ENCODE data around the gene CHRM5. TPM values are rescaled to one million over a fixed set of nuclear protein-coding genes. Genes with fewer than 3 reads are reported as not detected.

CHRM5 gene
- total RNA-seq, 1 experiment from 2014 or later: not detected

- Mint-ChIP-seq H3K4me3 (ENCODE audit: unreplicated experiment) (no peak overlapping the region), H3K9me3 (ENCODE audit: unreplicated experiment) (no peaks in the 10 kb centered on the region), H3K27ac (ENCODE audit: unreplicated experiment) (no peak overlapping the region), H3K36me3 (ENCODE audit: insufficient read depth, unreplicated experiment) (no peaks in the 10 kb centered on the region), H3K4me1 (ENCODE audit: low read depth, unreplicated experiment) (no peaks in the 10 kb centered on the region), H3K27me3 (ENCODE audit: insufficient read depth, unreplicated experiment) (no peaks in the 10 kb centered on the region)
- intact Hi-C loops (cut with micrococcal nuclease; ENCODE audit: unreplicated experiment): no loop called here
- DNase-seq: no peak
- no peak overlapping the region for H3K4me3 ChIP-seq (ENCODE audit: low read depth, low read length)
- H3K36me3 ChIP-seq (ENCODE audit: control insufficient read depth, insufficient read depth, low read length): no peaks in the 10 kb centered on the region
- no peaks in the 10 kb centered on the region for H3K9me3 ChIP-seq
- no peak for TF ChIP-seq CTCF (IDR thresholded peaks at IDR 0.05; ENCODE audit: insufficient read depth in 1 of 2, low read depth in 1 of 2, low read length in 1 of 2, severe bottlenecking in 1 of 2, unreplicated experiment in 1 of 2)
- ChIA-PET POLR2A (no interaction called here), CTCF (no interaction called here)
- H3K4me1 ChIP-seq: no peaks in the 10 kb centered on the region
- no TSS peak for BruUV-seq (replicated peaks)
- no peaks in the 10 kb centered on the region for H3K27me3 ChIP-seq (replicated peaks; ENCODE audit: control insufficient read depth, insufficient read depth, low read length)
Observed at GRCh38 chr15:34114739-34115138, 146.4 kb downstream of the CHRM5 start.

DNA sequence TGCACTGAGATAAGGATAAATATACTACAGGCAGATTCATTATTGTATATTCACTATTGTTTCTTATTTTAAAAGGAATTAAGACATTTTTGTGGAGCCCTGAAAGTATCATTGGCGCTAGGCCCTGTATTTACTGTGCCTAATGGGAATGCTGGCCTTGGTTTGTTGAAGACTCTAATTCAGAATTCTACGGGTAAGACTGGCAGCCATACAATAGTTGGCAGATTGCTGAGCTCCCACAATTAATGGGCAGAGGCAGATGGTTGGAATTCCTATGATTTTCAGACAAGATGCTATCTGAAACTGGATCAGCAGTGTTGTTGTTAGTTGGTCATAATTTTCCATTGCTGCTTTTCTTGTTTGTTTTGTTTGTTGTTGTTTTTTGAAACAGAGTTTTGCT lies 148.3 kb downstream of the CHRM5 start:
- Histone ChIP-seq H3K4me1 (no peaks in the 10 kb centered on the region), H3K27me3 (replicated peaks; ENCODE audit: control insufficient read depth, insufficient read depth, low read length) (no peaks in the 10 kb centered on the region), H3K4me3 (ENCODE audit: low read depth, low read length) (no peak overlapping the region), H3K36me3 (ENCODE audit: control insufficient read depth, insufficient read depth, low read length) (no peaks in the 10 kb centered on the region), H3K9me3 (no peaks in the 10 kb centered on the region)
- BruUV-seq (replicated peaks): no TSS peak
- Mint-ChIP-seq H3K27me3 (ENCODE audit: insufficient read depth, unreplicated experiment) (no peaks in the 10 kb centered on the region), H3K36me3 (ENCODE audit: insufficient read depth, unreplicated experiment) (no peaks in the 10 kb centered on the region), H3K4me3 (ENCODE audit: unreplicated experiment) (no peak overlapping the region), H3K9me3 (ENCODE audit: unreplicated experiment) (no peaks in the 10 kb centered on the region), H3K4me1 (ENCODE audit: low read depth, unreplicated experiment) (peaks cover 1% of the 10 kb centered on the region), H3K27ac (ENCODE audit: unreplicated experiment) (no peak overlapping the region)
- POLR2A ChIA-PET: no interaction called here
- no peak for TF ChIP-seq CTCF (IDR thresholded peaks at IDR 0.05; ENCODE audit: insufficient read depth in 1 of 2, low read depth in 1 of 2, low read length in 1 of 2, severe bottlenecking in 1 of 2, unreplicated experiment in 1 of 2)
- no peak for DNase-seq
- CTCF ChIA-PET: no interaction called here
- intact Hi-C loops (cut with micrococcal nuclease; ENCODE audit: unreplicated experiment): no loop called here

Other genes with a start within 250 kb of the CHRM5 start
- 8.3 and 8.7 TPM in 2 replicates for gene AVEN, start 70.7 kb downstream of the CHRM5 start, total RNA-seq (2022)
- gene EMC7, start 133.4 kb downstream of the CHRM5 start, total RNA-seq (2022): 70.2 and 74.2 TPM in 2 replicates
- gene PGBD4, start 133.6 kb downstream of the CHRM5 start, total RNA-seq (2022): 1.5 and 1.7 TPM in 2 replicates
- gene KATNBL1, start 241.6 kb downstream of the CHRM5 start, total RNA-seq (2022): 22.6 and 25.9 TPM in 2 replicates